GM18861 (cell line): ENCODE measurements around the gene ARHGEF25.

Source experiments
- ATAC-seq: cut with Tn5 transposase; IDR thresholded peaks from one replicate; pipeline ENCODE4 v1.9.1; 2021; ENCODE audit not compliant: unreplicated experiment

The ARHGEF25 gene

GRCh38 chr12:57620936-57621496, 9.8 kb downstream of the ARHGEF25 start:
- ATAC-seq: no peak

- ATAC-seq: no peak
These were observed 10.5 kb downstream of the ARHGEF25 start for GRCh38 chr12:57621497-57622292.

- no peak for ATAC-seq
These were observed 11.3 kb downstream of the ARHGEF25 start for GRCh38 chr12:57622293-57623245.

GRCh38 chr12:57623385-57623784, 12.2 kb downstream of the ARHGEF25 start:
- ATAC-seq: no peak

- ATAC-seq: no peak
These were observed 12.7 kb downstream of the ARHGEF25 start for GRCh38 chr12:57623811-57624390.

- ATAC-seq: no peak
These were observed 13.4 kb downstream of the ARHGEF25 start for GRCh38 chr12:57624441-57625220.

GRCh38 chr12:57625261-57626032, 14.2 kb downstream of the ARHGEF25 start:
- ATAC-seq: no peak

- ATAC-seq: no peak
These were observed 15.1 kb downstream of the ARHGEF25 start for GRCh38 chr12:57626111-57626920.

GRCh38 chr12:57626921-57627445, 15.7 kb downstream of the ARHGEF25 start:
- ATAC-seq: no peak

GRCh38 chr12:57627501-57628279, 16.5 kb downstream of the ARHGEF25 start:
- no peak for ATAC-seq

- no peak for ATAC-seq
These were observed 17.3 kb downstream of the ARHGEF25 start for GRCh38 chr12:57628280-57629191.

GRCh38 chr12:57629897-57630471, 18.7 kb downstream of the ARHGEF25 start:
- no peak for ATAC-seq

GRCh38 chr12:57630891-57631433, 19.7 kb downstream of the ARHGEF25 start:
- no peak for ATAC-seq

- ATAC-seq: no peak
These were observed 20.4 kb downstream of the ARHGEF25 start for GRCh38 chr12:57631566-57632072.

GRCh38 chr12:57632073-57632957, 21.1 kb downstream of the ARHGEF25 start:
- no peak for ATAC-seq
